Body of pancreas (tissue), 4 donors: Measurements from ENCODE around the gene TKFC. TPM values are rescaled to one million over a fixed set of nuclear protein-coding genes. Genes with fewer than 3 reads are reported as not detected.

ENCODE experiments used
- ATAC-seq: fragments of 150-250 bp; one replicate; pipeline ENCODE4 v1.9.1; 2016
- DNase-seq, 4 donors: peaks; one replicate each; pipeline ENCODE4 v3.0.0-alpha.2; 2019
- H3K27ac ChIP-seq, 4 donors: fragments of 200-600 bp; sonication (generic); 1 replicate in 3 of 4; 2 replicates in 1 of 4; pipeline versions ENCODE4 v1.5.1 to v1.6.1; 2016 to 2019; ENCODE audit warnings: mild to moderate bottlenecking in 1 of 4, mixed read lengths in 1 of 4, moderate library complexity in 1 of 4
- H3K27me3 ChIP-seq, 2 donors: fragments of 200-600 bp; sonication (generic); one replicate each; pipeline ENCODE4 v1.6.0; 2016; ENCODE audit warnings: mild to moderate bottlenecking in 1 of 2
- H3K36me3 ChIP-seq, 2 donors: fragments of 200-600 bp; sonication (generic); replicated peaks in 1 of 2; 2 replicates each; pipeline ENCODE4 v1.5.1; 2016; ENCODE audit warnings: low read depth in 2 of 2; ENCODE audit not compliant: insufficient read depth in 1 of 2
- H3K4me1 ChIP-seq: fragments of 200-600 bp; sonication (generic); one replicate; pipeline ENCODE4 v1.6.0; 2016
- H3K4me3 ChIP-seq, 2 donors: fragments of 200-600 bp; sonication (generic); 1 replicate in 1 of 2; 2 replicates in 1 of 2; pipeline ENCODE4 v1.5.1; 2016 to 2019
- H3K9me3 ChIP-seq, 3 donors: fragments of 200-600 bp; sonication (generic); 1 replicate in 2 of 3; 2 replicates in 1 of 3; pipeline ENCODE4 v1.5.1; 2016
- CTCF ChIP-seq, 7 experiments: fragments of 450-650 bp in 4 of 7; fragments of 200-600 bp in 3 of 7; sonication (generic) in 3 of 7; IDR thresholded peaks; one replicate each; pipeline ENCODE4 v1.5.1; 2016 to 2019; ENCODE audit warnings: antibody characterized with exemption in 7 of 7
- POLR2A ChIP-seq, 3 donors: fragments of 450-650 bp; IDR thresholded peaks; one replicate each; pipeline ENCODE4 v1.6.1; 2016; ENCODE audit warnings: antibody characterized with exemption in 3 of 3, mild to moderate bottlenecking in 2 of 3
- WGBS, 2 donors: methylation state at CpG; one replicate each; pipeline ENCODE4 v1.1.5; 2017; 5-methylcytosine and 5-hydroxymethylcytosine counted together
- intact Hi-C: fragments of 100-400 bp; cut with DNase I; formaldehyde crosslinking; loops from one replicate; pipeline ENCODE4 v1.15.1; 2023
- total RNA-seq, 2 donors: library from RNA; depleted of rRNA; stranded (reverse); fragments of >200 nt; gene quantifications; one replicate each; pipeline ENCODE4 v1.1.0, GENCODE V29; 2016

The TKFC gene
- total RNA-seq, 2 donors from 2014 or later = 27.5 to 38.6 TPM

GRCh38 chr11:61334434-61335354 lies 1.7 kb downstream of the TKFC start:
- peaks cover 50% of the 10 kb centered on the region for H3K4me1 ChIP-seq

GRCh38 chr11:61335355-61335710 lies 2.3 kb downstream of the TKFC start:
- intact Hi-C loops = no loop called here
- peak in 1 of 4 donors; percentile 26 for DNase-seq

More at GRCh38 chr11:61334434-61335354, 1.7 kb downstream of the TKFC start:
- Histone ChIP-seq H3K9me3 (no peaks in the 10 kb centered on the region), H3K27me3 (no peaks in the 10 kb centered on the region), H3K4me3 (no peak overlapping the region), H3K27ac (peak overlapping the region; percentile 44 to 89 (median 77)), H3K36me3 (peaks cover 0 to 5% of the 10 kb centered on the region in 2 donors)
- ATAC-seq (no peak), DNase-seq (peak in 3 of 4 donors; percentile 55 to 70 (median 56))
- WGBS, 2 donors = 61 to 67% methylated on average over 13 to 16 of the region's 16 CpGs
- intact Hi-C loops = no loop called here
- no peak for TF ChIP-seq CTCF (IDR thresholded peaks at IDR 0.05)
- no peak for TF ChIP-seq POLR2A (IDR thresholded peaks at IDR 0.05)

GRCh38 chr11:61336171-61336935 lies 3.3 kb downstream of the TKFC start:
- H3K9me3 ChIP-seq = no peaks in the 10 kb centered on the region
- intact Hi-C loops = no loop called here
- H3K4me1 ChIP-seq = peaks cover 42% of the 10 kb centered on the region
- 26 to 67% methylated on average over 4 to 8 of the region's 8 CpGs for WGBS, 2 donors
- TF ChIP-seq CTCF (IDR thresholded peaks at IDR 0.05) (peak; percentile 94 to 99 (median 96)), POLR2A (IDR thresholded peaks at IDR 0.05) (no peak)
- DNase-seq = peak; percentile 84 to 89 (median 86)
- peak; percentile 75 for ATAC-seq
- no peaks in the 10 kb centered on the region for H3K27me3 ChIP-seq
- peak overlapping the region; percentile 12 to 89 (median 77) for H3K27ac ChIP-seq
- H3K36me3 ChIP-seq = peaks cover 0 to 5% of the 10 kb centered on the region in 2 donors
- no peak overlapping the region for H3K4me3 ChIP-seq

More at GRCh38 chr11:61335355-61335710, 2.3 kb downstream of the TKFC start:
- Histone ChIP-seq H3K27ac (peak overlapping the region; percentile 44 to 89 (median 77)), H3K4me3 (no peak overlapping the region), H3K9me3 (no peaks in the 10 kb centered on the region), H3K27me3 (no peaks in the 10 kb centered on the region), H3K4me1 (peaks cover 50% of the 10 kb centered on the region), H3K36me3 (peaks cover 0 to 5% of the 10 kb centered on the region in 2 donors)
- ATAC-seq = no peak
- TF ChIP-seq CTCF (IDR thresholded peaks at IDR 0.05) (no peak), POLR2A (IDR thresholded peaks at IDR 0.05) (no peak)
- 20 to 26% methylated on average over 1 of the region's 1 CpG for WGBS, 2 donors

- intact Hi-C loops = no loop called here
- H3K4me3 ChIP-seq = no peak overlapping the region
- H3K9me3 ChIP-seq = no peaks in the 10 kb centered on the region
- no peak for ATAC-seq
- peaks cover 34% of the 10 kb centered on the region for H3K4me1 ChIP-seq
- H3K27ac ChIP-seq = no peak overlapping the region
- no peaks in the 10 kb centered on the region for H3K27me3 ChIP-seq
- no peak for TF ChIP-seq CTCF (IDR thresholded peaks at IDR 0.05)
- TF ChIP-seq POLR2A (IDR thresholded peaks at IDR 0.05) = no peak
- 76 to 91% methylated on average over 6 to 15 of the region's 15 CpGs for WGBS, 2 donors
- no peak for DNase-seq
- peaks cover 0 to 5% of the 10 kb centered on the region in 2 donors for H3K36me3 ChIP-seq
Measured at GRCh38 chr11:61337706-61338470, 4.9 kb downstream of the TKFC start.
